ENCODE measurements around the gene MAPK1.
"Not testable (repeated sequence)": the region's sequence is repeated elsewhere in the genome, so short reads cannot be mapped to it uniquely, and the experiment has no call there.

Gene MAPK1

GRCh38 chr22:21800552-21801303, 66.7 kb downstream of the MAPK1 start:
- no peak for TF ChIP-seq CTCF (IDR thresholded peaks at IDR 0.05; ENCODE audit: unreplicated experiment in 3 of 3)
- H3K36me3 Mint-ChIP-seq (ENCODE audit: low read depth) = peaks cover 82% of the 10 kb centered on the region
- H3K4me3 Mint-ChIP-seq = no peak overlapping the region
- peaks cover 23% of the 10 kb centered on the region for H3K4me1 Mint-ChIP-seq
- no peaks in the 10 kb centered on the region for H3K9me3 Mint-ChIP-seq
- H3K27ac Mint-ChIP-seq = no peak overlapping the region
- no peaks in the 10 kb centered on the region for H3K27me3 Mint-ChIP-seq (ENCODE audit: low read depth)

GRCh38 chr22:21797444-21798221, 69.8 kb downstream of the MAPK1 start:
- TF ChIP-seq CTCF (IDR thresholded peaks at IDR 0.05; ENCODE audit: unreplicated experiment in 3 of 3) = no peak
- Mint-ChIP-seq H3K27me3 (ENCODE audit: low read depth) (no peaks in the 10 kb centered on the region), H3K9me3 (no peaks in the 10 kb centered on the region), H3K4me1 (peaks cover 23% of the 10 kb centered on the region), H3K27ac (peak overlapping the region; percentile 2 to 48 (median 48)), H3K36me3 (ENCODE audit: low read depth) (peaks cover 59% of the 10 kb centered on the region), H3K4me3 (no peak overlapping the region)

- peaks cover 55% of the 10 kb centered on the region for H3K36me3 Mint-ChIP-seq (ENCODE audit: low read depth)
- H3K27ac Mint-ChIP-seq = peak overlapping the region; percentile 2 to 48 (median 48)
- H3K9me3 Mint-ChIP-seq = no peaks in the 10 kb centered on the region
- no peaks in the 10 kb centered on the region for H3K27me3 Mint-ChIP-seq (ENCODE audit: low read depth)
- peaks cover 27% of the 10 kb centered on the region for H3K4me1 Mint-ChIP-seq
- H3K4me3 Mint-ChIP-seq = peak overlapping the region in 1 of 3 experiments; percentile 21
- no peak for TF ChIP-seq CTCF (IDR thresholded peaks at IDR 0.05; ENCODE audit: unreplicated experiment in 3 of 3)
Observed at GRCh38 chr22:21796863-21797262, 70.6 kb downstream of the MAPK1 start.

GRCh38 chr22:21796231-21796630, 71.2 kb downstream of the MAPK1 start:
- Mint-ChIP-seq H3K36me3 (ENCODE audit: low read depth) (peaks cover 53% of the 10 kb centered on the region), H3K9me3 (no peaks in the 10 kb centered on the region), H3K27ac (peak overlapping the region in 1 of 3 experiments; percentile 2), H3K4me1 (peaks cover 27% of the 10 kb centered on the region), H3K27me3 (ENCODE audit: low read depth) (no peaks in the 10 kb centered on the region), H3K4me3 (no peak overlapping the region)
- TF ChIP-seq CTCF (IDR thresholded peaks at IDR 0.05; ENCODE audit: unreplicated experiment in 3 of 3) = no peak

GRCh38 chr22:21793716-21794115, 73.7 kb downstream of the MAPK1 start:
- not testable (repeated sequence) for H3K27ac Mint-ChIP-seq; H3K27me3 Mint-ChIP-seq (ENCODE audit: low read depth); H3K9me3 Mint-ChIP-seq; H3K4me3 Mint-ChIP-seq
- Mint-ChIP-seq H3K4me1 (peaks cover 27% of the 10 kb centered on the region), H3K36me3 (ENCODE audit: low read depth) (peaks cover 35% of the 10 kb centered on the region)

All from nephron (organoid).